Caco-2 (cell line): ENCODE measurements around the gene SLC6A6. TPM values are rescaled to one million over a fixed set of nuclear protein-coding genes. Genes with fewer than 3 reads are reported as not detected.

Experiments used
- BruUV-seq: library from RNA; stranded (reverse); fragments of 400-500 nt; replicated peaks from 2 replicates; lab custom pipeline; 2021; lab: Mats Ljungman, UMichigan
- CTCF ChIA-PET: fragments of 300-600 bp; sonication (Branson Sonifier 250); formaldehyde crosslinking; loops from one replicate; lab custom pipeline; 2022; ENCODE audit warnings: antibody characterized with exemption; lab: Charles Lee
- POLR2A ChIA-PET: fragments of 300-600 bp; sonication (Branson Sonifier 250); formaldehyde crosslinking; loops from one replicate; lab custom pipeline; 2022; ENCODE audit warnings: antibody characterized with exemption; lab: Charles Lee
- DNase-seq, 2 experiments: peaks; one replicate each; pipeline versions ENCODE4 v3.0.0 to v3.0.0-alpha.2; 2020 to 2022
- H3K27me3 ChIP-seq: replicated peaks from 2 replicates; pipeline ENCODE4 v1.6.0; 2011; ENCODE audit warnings: low read length; ENCODE audit not compliant: control insufficient read depth, insufficient read depth
- H3K36me3 ChIP-seq: 2 replicates; pipeline ENCODE4 v1.5.1; 2011; ENCODE audit warnings: low read length; ENCODE audit not compliant: control insufficient read depth, insufficient read depth
- H3K4me1 ChIP-seq: fragments of 250-450 bp; sonication (Bioruptor Pico); 2 replicates; pipeline ENCODE4 v1.5.1; 2020; ENCODE audit warnings: mild to moderate bottlenecking
- H3K4me3 ChIP-seq: 2 replicates; pipeline ENCODE4 v1.5.1; 2011; ENCODE audit warnings: low read depth, mild to moderate bottlenecking, control low read depth, low read length
- H3K9me3 ChIP-seq: fragments of 250-450 bp; sonication (Bioruptor Pico); 2 replicates; pipeline ENCODE4 v1.5.1; 2020; ENCODE audit warnings: mild to moderate bottlenecking, moderate library complexity
- H3K27ac Mint-ChIP-seq: one replicate; pipeline ENCODE4 v1.8.0; 2022; ENCODE audit warnings: mixed read lengths; ENCODE audit not compliant: unreplicated experiment
- H3K27me3 Mint-ChIP-seq: one replicate; pipeline ENCODE4 v1.8.0; 2022; ENCODE audit warnings: mixed read lengths; ENCODE audit not compliant: insufficient read depth, unreplicated experiment
- H3K36me3 Mint-ChIP-seq: one replicate; pipeline ENCODE4 v1.8.0; 2022; ENCODE audit warnings: mild to moderate bottlenecking, mixed read lengths; ENCODE audit not compliant: insufficient read depth, unreplicated experiment
- H3K4me1 Mint-ChIP-seq: one replicate; pipeline ENCODE4 v1.8.0; 2022; ENCODE audit warnings: low read depth, mixed read lengths; ENCODE audit not compliant: unreplicated experiment
- H3K4me3 Mint-ChIP-seq: one replicate; pipeline ENCODE4 v1.8.0; 2022; ENCODE audit warnings: mild to moderate bottlenecking, moderate library complexity, mixed read lengths; ENCODE audit not compliant: unreplicated experiment
- H3K9me3 Mint-ChIP-seq: one replicate; pipeline ENCODE4 v1.8.0; 2022; ENCODE audit warnings: mixed read lengths; ENCODE audit not compliant: unreplicated experiment
- CTCF ChIP-seq, 2 experiments: fragments of 200-600 bp in 1 of 2; IDR thresholded peaks; 1 replicate in 1 of 2; 2 replicates in 1 of 2; pipeline versions ENCODE4 v1.5.1 to v1.8.0; 2011 to 2022; ENCODE audit warnings: antibody characterized with exemption in 1 of 2, control low read depth in 1 of 2, inconsistent platforms in 1 of 2, low read depth in 1 of 2, low read length in 1 of 2, mild to moderate bottlenecking in 1 of 2, moderate library complexity in 1 of 2; ENCODE audit not compliant: insufficient read depth in 1 of 2, severe bottlenecking in 1 of 2, unreplicated experiment in 1 of 2
- intact Hi-C: fragments of 100-400 bp; cut with micrococcal nuclease; formaldehyde crosslinking; loops from one replicate; pipeline ENCODE4 v1.10.0; 2022; ENCODE audit not compliant: unreplicated experiment
- total RNA-seq: library from RNA; stranded (reverse); gene quantifications from 2 replicates; pipeline ENCODE4 v1.2.3, GENCODE V29; 2022

Gene SLC6A6
- total RNA-seq, 1 experiment from 2014 or later = 49.6 TPM

DNA sequence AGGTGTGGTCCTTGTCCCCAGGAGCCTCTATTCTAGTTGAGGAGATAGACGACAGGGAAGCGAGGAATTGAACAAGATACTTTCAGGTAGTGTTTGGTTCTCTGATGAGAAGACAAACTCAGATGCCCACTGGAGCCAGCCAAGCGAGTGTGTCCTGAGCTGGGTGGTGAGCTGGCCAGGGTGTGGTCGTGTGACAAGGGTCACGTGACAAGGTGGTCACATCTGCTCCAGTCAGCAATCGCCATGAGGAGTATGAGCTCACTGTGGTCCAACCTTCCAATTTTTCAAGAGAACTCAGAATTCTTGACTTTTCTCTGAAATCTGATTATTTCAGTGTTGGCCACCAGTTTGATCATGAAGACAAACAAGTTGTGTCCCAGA is 39.5 kb downstream of the SLC6A6 start:
- Histone ChIP-seq H3K36me3 (no peaks in the 10 kb centered on the region), H3K4me1 (no peaks in the 10 kb centered on the region), H3K27me3 (no peaks in the 10 kb centered on the region), H3K4me3 (no peak overlapping the region), H3K9me3 (no peaks in the 10 kb centered on the region)
- no peak overlapping the region for H3K4me3 Mint-ChIP-seq
- no TSS peak for BruUV-seq
- intact Hi-C loops = no loop called here
- no peaks in the 10 kb centered on the region for H3K4me1 Mint-ChIP-seq
- H3K27ac Mint-ChIP-seq = no peak overlapping the region
- H3K9me3 Mint-ChIP-seq = peaks cover 4% of the 10 kb centered on the region
- ChIA-PET POLR2A (no interaction called here), CTCF (no interaction called here)
- H3K36me3 Mint-ChIP-seq = peaks cover 24% of the 10 kb centered on the region
- TF ChIP-seq CTCF (IDR thresholded peaks at IDR 0.05; ENCODE audit: insufficient read depth in 1 of 2, low read depth in 1 of 2, low read length in 1 of 2, severe bottlenecking in 1 of 2, unreplicated experiment in 1 of 2) = no peak
- no peaks in the 10 kb centered on the region for H3K27me3 Mint-ChIP-seq
- DNase-seq = no peak

DNA sequence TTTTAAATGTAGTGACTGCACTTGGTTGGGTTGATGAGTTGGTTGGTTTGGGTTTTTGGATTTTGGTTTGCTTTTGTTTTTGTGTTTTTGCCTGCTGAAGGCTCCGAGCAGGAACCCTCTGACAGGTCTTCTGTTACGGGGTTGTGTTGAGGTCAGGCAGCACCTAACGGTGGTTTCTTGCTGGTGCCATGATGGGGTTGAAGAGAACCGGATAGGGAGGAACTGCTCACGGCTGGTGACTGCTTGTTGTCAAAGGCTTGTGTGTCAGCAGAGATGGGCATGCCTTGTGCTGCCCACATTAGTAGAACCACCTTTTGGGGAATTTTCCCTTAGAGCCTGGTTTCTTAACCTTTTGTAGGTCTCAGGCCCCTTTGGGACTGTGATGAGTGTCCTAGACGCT is 42.0 kb downstream of the SLC6A6 start:
- peaks cover 45% of the 10 kb centered on the region for H3K36me3 Mint-ChIP-seq
- intact Hi-C loops = no loop called here
- Histone ChIP-seq H3K27me3 (no peaks in the 10 kb centered on the region), H3K4me3 (no peak overlapping the region), H3K4me1 (no peaks in the 10 kb centered on the region), H3K36me3 (peaks cover 9% of the 10 kb centered on the region), H3K9me3 (no peaks in the 10 kb centered on the region)
- no TSS peak for BruUV-seq
- no peaks in the 10 kb centered on the region for H3K27me3 Mint-ChIP-seq
- ChIA-PET CTCF (no interaction called here), POLR2A (no interaction called here)
- no peak for TF ChIP-seq CTCF (IDR thresholded peaks at IDR 0.05; ENCODE audit: insufficient read depth in 1 of 2, low read depth in 1 of 2, low read length in 1 of 2, severe bottlenecking in 1 of 2, unreplicated experiment in 1 of 2)
- no peak overlapping the region for H3K27ac Mint-ChIP-seq
- H3K9me3 Mint-ChIP-seq = peaks cover 12% of the 10 kb centered on the region
- H3K4me1 Mint-ChIP-seq = no peaks in the 10 kb centered on the region
- no peak for DNase-seq
- H3K4me3 Mint-ChIP-seq = no peak overlapping the region

- DNase-seq = no peak
- no peak overlapping the region for H3K4me3 Mint-ChIP-seq
- no peak overlapping the region for H3K27ac Mint-ChIP-seq
- Histone ChIP-seq H3K9me3 (no peaks in the 10 kb centered on the region), H3K4me3 (no peak overlapping the region), H3K36me3 (peaks cover 9% of the 10 kb centered on the region), H3K27me3 (no peaks in the 10 kb centered on the region), H3K4me1 (no peaks in the 10 kb centered on the region)
- peaks cover 12% of the 10 kb centered on the region for H3K9me3 Mint-ChIP-seq
- ChIA-PET POLR2A (no interaction called here), CTCF (no interaction called here)
- no peaks in the 10 kb centered on the region for H3K27me3 Mint-ChIP-seq
- no peak for TF ChIP-seq CTCF (IDR thresholded peaks at IDR 0.05; ENCODE audit: insufficient read depth in 1 of 2, low read depth in 1 of 2, low read length in 1 of 2, severe bottlenecking in 1 of 2, unreplicated experiment in 1 of 2)
- intact Hi-C loops = no loop called here
- no TSS peak for BruUV-seq
- H3K36me3 Mint-ChIP-seq = peaks cover 52% of the 10 kb centered on the region
- no peaks in the 10 kb centered on the region for H3K4me1 Mint-ChIP-seq
These were observed 43.4 kb downstream of the SLC6A6 start for GRCh38 chr3:14445773-14446172.
